ENCODE data around the gene PTPN1.
"Not testable (repeated sequence)": the region's sequence is repeated elsewhere in the genome, so short reads cannot be mapped to it uniquely, and the experiment has no call there.

The PTPN1 gene

GRCh38 chr20:50615407-50615806 is 105.2 kb downstream of the PTPN1 start:
- H3K4me1 ChIP-seq (ENCODE audit: insufficient read depth, low read length, severe bottlenecking), result no peaks in the 10 kb centered on the region

GRCh38 chr20:50617022-50617421 is 106.8 kb downstream of the PTPN1 start:
- H3K4me2 ChIP-seq (ENCODE audit: low read length), result no peak overlapping the region
- TF ChIP-seq, protein P1, sequence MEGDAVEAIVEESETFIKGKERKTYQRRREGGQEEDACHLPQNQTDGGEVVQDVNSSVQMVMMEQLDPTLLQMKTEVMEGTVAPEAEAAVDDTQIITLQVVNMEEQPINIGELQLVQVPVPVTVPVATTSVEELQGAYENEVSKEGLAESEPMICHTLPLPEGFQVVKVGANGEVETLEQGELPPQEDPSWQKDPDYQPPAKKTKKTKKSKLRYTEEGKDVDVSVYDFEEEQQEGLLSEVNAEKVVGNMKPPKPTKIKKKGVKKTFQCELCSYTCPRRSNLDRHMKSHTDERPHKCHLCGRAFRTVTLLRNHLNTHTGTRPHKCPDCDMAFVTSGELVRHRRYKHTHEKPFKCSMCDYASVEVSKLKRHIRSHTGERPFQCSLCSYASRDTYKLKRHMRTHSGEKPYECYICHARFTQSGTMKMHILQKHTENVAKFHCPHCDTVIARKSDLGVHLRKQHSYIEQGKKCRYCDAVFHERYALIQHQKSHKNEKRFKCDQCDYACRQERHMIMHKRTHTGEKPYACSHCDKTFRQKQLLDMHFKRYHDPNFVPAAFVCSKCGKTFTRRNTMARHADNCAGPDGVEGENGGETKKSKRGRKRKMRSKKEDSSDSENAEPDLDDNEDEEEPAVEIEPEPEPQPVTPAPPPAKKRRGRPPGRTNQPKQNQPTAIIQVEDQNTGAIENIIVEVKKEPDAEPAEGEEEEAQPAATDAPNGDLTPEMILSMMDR (IDR thresholded peaks at IDR 0.05; ENCODE audit: low read length), result no peak
- no peak for TF ChIP-seq EZH2 (IDR thresholded peaks at IDR 0.05; ENCODE audit: borderline replicate concordance, low read length)
- no peak overlapping the region for H3K4me3 ChIP-seq (ENCODE audit: low read depth, low read length, poor library complexity, severe bottlenecking)
- H3K9me2 ChIP-seq (ENCODE audit: low read depth, low read length), result no peaks in the 10 kb centered on the region
- H3K9me3 ChIP-seq (ENCODE audit: low read length), result peaks cover 4% of the 10 kb centered on the region; the same call in 1 of the 2 replicates
- no peak overlapping the region for H2AFZ ChIP-seq (ENCODE audit: low read length)
- H3K4me1 ChIP-seq (ENCODE audit: insufficient read depth, low read length, severe bottlenecking), result no peaks in the 10 kb centered on the region
- no peaks in the 10 kb centered on the region for H3F3A ChIP-seq (ENCODE audit: insufficient read depth, low read length)
- no peaks in the 10 kb centered on the region for H4K20me1 ChIP-seq (ENCODE audit: insufficient read depth, low read length)
- no peak overlapping the region for H3K27ac ChIP-seq (ENCODE audit: low read depth, low read length, poor library complexity, severe bottlenecking)
- H3K79me2 ChIP-seq (ENCODE audit: insufficient read depth, low read length), result no peaks in the 10 kb centered on the region
- peaks cover 6% of the 10 kb centered on the region; the same call in 1 of the 2 replicates for H3K27me3 ChIP-seq (ENCODE audit: insufficient read depth, low read length)
- H3K9ac ChIP-seq (ENCODE audit: low read length), result no peak overlapping the region
- no peaks in the 10 kb centered on the region; the same call in 1 of the 2 replicates for H3K36me3 ChIP-seq (ENCODE audit: insufficient read depth, low read length)

More at GRCh38 chr20:50615407-50615806, 105.2 kb downstream of the PTPN1 start:
- no peak overlapping the region for H2AFZ ChIP-seq (ENCODE audit: low read length)
- H3K9me2 ChIP-seq (ENCODE audit: low read depth, low read length), result no peaks in the 10 kb centered on the region
- H3K27ac ChIP-seq (ENCODE audit: low read depth, low read length, poor library complexity, severe bottlenecking), result no peak overlapping the region
- H3K27me3 ChIP-seq (ENCODE audit: insufficient read depth, low read length), result no peaks in the 10 kb centered on the region
- H3K9ac ChIP-seq (ENCODE audit: low read length), result no peak overlapping the region
- no peak overlapping the region for H3K4me3 ChIP-seq (ENCODE audit: low read depth, low read length, poor library complexity, severe bottlenecking)
- no peaks in the 10 kb centered on the region for H3K9me3 ChIP-seq (ENCODE audit: low read length)
- no peak overlapping the region for H3K4me2 ChIP-seq (ENCODE audit: low read length)
- no peaks in the 10 kb centered on the region for H3F3A ChIP-seq (ENCODE audit: insufficient read depth, low read length)
- H4K20me1 ChIP-seq (ENCODE audit: insufficient read depth, low read length), result no peaks in the 10 kb centered on the region
- no peaks in the 10 kb centered on the region for H3K79me2 ChIP-seq (ENCODE audit: insufficient read depth, low read length)
- H3K36me3 ChIP-seq (ENCODE audit: insufficient read depth, low read length), result no peaks in the 10 kb centered on the region
- TF ChIP-seq EZH2 (IDR thresholded peaks at IDR 0.05; ENCODE audit: borderline replicate concordance, low read length), result no peak
- TF ChIP-seq, protein P1 (IDR thresholded peaks at IDR 0.05; ENCODE audit: low read length), result no peak

DNA sequence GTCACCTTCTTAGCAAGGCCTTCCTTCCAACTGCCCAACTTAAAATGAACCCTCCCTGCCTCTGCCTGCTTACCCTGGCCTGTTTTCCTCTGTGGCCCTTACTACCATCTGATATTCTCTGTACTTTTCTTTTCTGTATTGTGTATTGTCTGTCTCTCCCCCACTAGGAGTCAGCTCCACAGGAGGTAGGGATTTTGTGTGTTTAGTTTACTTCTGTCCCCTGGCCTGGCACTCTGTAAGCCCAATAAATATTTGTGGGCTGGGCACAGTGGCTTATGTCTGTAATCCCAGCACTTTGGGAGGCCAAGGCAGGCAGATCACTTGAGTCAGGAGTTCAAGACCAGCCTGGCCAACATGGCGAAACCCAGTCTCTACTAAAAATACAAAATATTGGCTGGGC is 108.4 kb downstream of the PTPN1 start:
- H3K9ac ChIP-seq (ENCODE audit: low read length), result no peak overlapping the region
- H3K9me3 ChIP-seq (ENCODE audit: low read length), result peaks cover 4% of the 10 kb centered on the region; the same call in 1 of the 2 replicates
- H3K4me3 ChIP-seq (ENCODE audit: low read depth, low read length, poor library complexity, severe bottlenecking), result no peak overlapping the region
- TF ChIP-seq, protein P1 (IDR thresholded peaks at IDR 0.05; ENCODE audit: low read length), result no peak
- TF ChIP-seq EZH2 (IDR thresholded peaks at IDR 0.05; ENCODE audit: borderline replicate concordance, low read length), result no peak
- H3K4me2 ChIP-seq (ENCODE audit: low read length), result no peak overlapping the region
- H3K79me2 ChIP-seq (ENCODE audit: insufficient read depth, low read length), result no peaks in the 10 kb centered on the region
- H3K4me1 ChIP-seq (ENCODE audit: insufficient read depth, low read length, severe bottlenecking), result no peaks in the 10 kb centered on the region
- no peak overlapping the region for H3K27ac ChIP-seq (ENCODE audit: low read depth, low read length, poor library complexity, severe bottlenecking)
- no peaks in the 10 kb centered on the region for H3F3A ChIP-seq (ENCODE audit: insufficient read depth, low read length)
- H4K20me1 ChIP-seq (ENCODE audit: insufficient read depth, low read length), result no peaks in the 10 kb centered on the region
- H2AFZ ChIP-seq (ENCODE audit: low read length), result no peak overlapping the region
- H3K27me3 ChIP-seq (ENCODE audit: insufficient read depth, low read length), result peaks cover 6% of the 10 kb centered on the region; the same call in 1 of the 2 replicates
- H3K9me2 ChIP-seq (ENCODE audit: low read depth, low read length), result no peaks in the 10 kb centered on the region
- H3K36me3 ChIP-seq (ENCODE audit: insufficient read depth, low read length), result no peaks in the 10 kb centered on the region; the same call in 1 of the 2 replicates

DNA sequence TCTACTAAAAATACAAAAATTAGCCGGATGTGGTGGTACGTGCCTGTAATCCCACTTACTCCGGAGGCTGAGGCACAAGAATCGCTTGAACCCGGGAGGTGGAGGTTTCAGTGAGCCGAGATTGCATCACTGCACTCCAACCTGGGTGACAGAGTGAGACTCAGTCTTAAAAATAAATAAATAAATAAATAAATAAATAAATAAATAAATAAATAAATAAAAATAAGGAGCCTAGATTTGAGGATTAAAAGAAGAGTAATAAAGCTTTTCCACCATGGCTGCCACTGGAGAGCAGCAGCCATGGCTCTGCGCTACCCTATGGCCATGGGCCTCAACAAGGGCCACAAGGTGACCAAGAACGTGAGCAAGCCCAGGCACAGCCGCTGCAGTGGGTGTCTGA is 110.3 kb downstream of the PTPN1 start:
- H3K4me2 ChIP-seq (ENCODE audit: low read length); H3K9me3 ChIP-seq (ENCODE audit: low read length); H3K4me1 ChIP-seq (ENCODE audit: insufficient read depth, low read length, severe bottlenecking); H3K36me3 ChIP-seq (ENCODE audit: insufficient read depth, low read length); H3K4me3 ChIP-seq (ENCODE audit: low read depth, low read length, poor library complexity, severe bottlenecking); H3K27me3 ChIP-seq (ENCODE audit: insufficient read depth, low read length); H3K79me2 ChIP-seq (ENCODE audit: insufficient read depth, low read length); H3K27ac ChIP-seq (ENCODE audit: low read depth, low read length, poor library complexity, severe bottlenecking); H2AFZ ChIP-seq (ENCODE audit: low read length); H4K20me1 ChIP-seq (ENCODE audit: insufficient read depth, low read length); H3K9ac ChIP-seq (ENCODE audit: low read length); H3K9me2 ChIP-seq (ENCODE audit: low read depth, low read length); H3F3A ChIP-seq (ENCODE audit: insufficient read depth, low read length): not testable (repeated sequence)
